Stomach (tissue), 9 donors: Measurements from ENCODE around the gene HNRNPF. TPM values are rescaled to one million over a fixed set of nuclear protein-coding genes. Genes with fewer than 3 reads are reported as not detected.

ENCODE experiments used
- DNase-seq, 2 donors: peaks; one replicate each; pipeline versions ENCODE4 v3.0.0 to v3.0.0-alpha.2; 2013 to 2019
- H3K27ac ChIP-seq, 5 donors: fragments of 200-600 bp in 4 of 5; sonication (generic) in 4 of 5; one replicate each; pipeline ENCODE4 v1.5.1; 2013 to 2019; ENCODE audit warnings: mild to moderate bottlenecking in 1 of 5, moderate library complexity in 1 of 5
- H3K27me3 ChIP-seq, 3 donors: fragments of 200-600 bp; sonication (generic); one replicate each; pipeline ENCODE4 v1.5.1; 2017 to 2019; ENCODE audit warnings: mixed run types in 1 of 3
- H3K36me3 ChIP-seq, 4 donors: fragments of 200-600 bp; sonication (generic); 1 replicate in 3 of 4; 2 replicates in 1 of 4; pipeline ENCODE4 v1.5.1; 2016 to 2019
- H3K4me1 ChIP-seq, 4 donors: fragments of 200-600 bp; sonication (generic); one replicate each; pipeline ENCODE4 v1.5.1; 2016 to 2019
- H3K4me3 ChIP-seq, 4 donors: fragments of 200-600 bp; sonication (generic) in 3 of 4; one replicate each; pipeline ENCODE4 v1.5.1; 2016 to 2019; ENCODE audit warnings: mild to moderate bottlenecking in 1 of 4
- H3K9me3 ChIP-seq, 4 donors: fragments of 200-600 bp; sonication (generic); one replicate each; pipeline ENCODE4 v1.5.1; 2016 to 2019
- EP300 ChIP-seq: sonication (generic); formaldehyde crosslinking; IDR thresholded peaks from one replicate; pipeline ENCODE4 v1.6.1; 2017; ENCODE audit warnings: antibody characterized with exemption
- POLR2A ChIP-seq, 4 donors: fragments of 450-650 bp; IDR thresholded peaks; one replicate each; pipeline ENCODE4 v1.6.1; 2016; ENCODE audit warnings: antibody characterized with exemption in 4 of 4, control low read depth in 2 of 4, mild to moderate bottlenecking in 1 of 4, moderate library complexity in 1 of 4
- POLR2AphosphoS5 ChIP-seq, 3 donors: sonication (generic); formaldehyde crosslinking; IDR thresholded peaks; one replicate each; pipeline ENCODE4 v1.6.1; 2016; ENCODE audit warnings: antibody characterized with exemption in 3 of 3
- WGBS, 5 donors: extraction: QIAGEN DNeasy Blood & Tissue Kit in 3 of 5; methylation state at CpG; one replicate each; pipeline versions ENCODE4 v1.1.5 to v1.1.7; 2013 to 2018; 5-methylcytosine and 5-hydroxymethylcytosine counted together
- intact Hi-C: fragments of 100-400 bp; cut with DNase I; formaldehyde crosslinking; loops from one replicate; pipeline ENCODE4 v1.15.1; 2023; ENCODE audit warnings: low total_unique reads
- polyA plus RNA-seq, 3 donors: library from polyadenylated mRNA; stranded (reverse); fragments of 200-250 nt; gene quantifications; one replicate each; pipeline ENCODE4 v1.2.3, GENCODE V29; 2013
- total RNA-seq, 5 donors: library from RNA; depleted of rRNA; stranded (reverse); fragments of >200 nt; gene quantifications; one replicate each; pipeline versions ENCODE4 v1.1.0 to v1.2.3, GENCODE V29; 2014 to 2016
- TF ChIP-seq, protein P1 (sequence below), 7 experiments: fragments of 450-650 bp in 4 of 7; fragments of 200-600 bp in 3 of 7; sonication (generic) in 3 of 7; IDR thresholded peaks; one replicate each; pipeline ENCODE4 v1.5.1; 2016 to 2019; ENCODE audit warnings: antibody characterized with exemption in 7 of 7, control low read depth in 2 of 7, mild to moderate bottlenecking in 1 of 7
- donor health status: healthy with polysubstance abuse.
- donor health status: Bipolar disorder and iron deficiency.
- donor health status: healthy.

The HNRNPF gene
- total and polyA plus RNA-seq, 8 donors, result 36.2 to 169 (median 87.3) TPM

DNA sequence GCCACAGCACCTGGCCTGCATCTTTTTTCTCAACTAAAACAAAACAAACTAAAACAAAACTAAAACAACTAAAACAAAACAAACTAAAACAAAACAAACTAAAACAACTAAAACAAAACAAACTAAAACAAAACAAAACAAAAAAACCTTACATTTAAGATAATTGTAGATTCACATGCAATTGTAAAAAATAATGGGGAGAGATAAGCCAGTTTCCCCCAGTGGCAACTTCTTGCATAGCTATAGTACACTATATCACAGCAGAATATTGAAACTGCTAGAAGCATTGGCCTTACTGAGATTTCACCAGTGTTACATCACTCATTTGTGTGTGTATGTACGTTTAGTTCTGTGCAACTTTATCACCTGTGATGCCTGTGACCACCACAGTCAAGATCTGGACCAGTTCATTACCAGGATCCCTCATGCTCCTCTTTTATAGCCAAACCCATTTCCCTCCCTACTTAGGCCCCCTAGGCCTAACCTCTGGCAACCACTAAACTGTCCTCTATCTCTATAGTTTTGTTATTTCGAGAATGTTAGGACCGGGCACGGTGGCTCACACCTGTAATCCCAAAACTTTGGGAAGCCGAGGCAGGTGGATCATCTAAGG, 28.3 kb downstream of the HNRNPF start:
- intact Hi-C loops, result no loop called here
- H3K27me3 ChIP-seq, result no peaks in the 10 kb centered on the region
- peaks cover 0 to 16% (median 13%) of the 10 kb centered on the region in 4 donors for H3K36me3 ChIP-seq
- H3K27ac ChIP-seq, result no peak overlapping the region
- H3K4me1 ChIP-seq, result peaks cover 7 to 32% (median 13%) of the 10 kb centered on the region in 4 donors
- 80 to 84% (median 80%) methylated on average over 5 of the region's 5 CpGs for WGBS, 5 donors
- DNase-seq, result no peak
- H3K4me3 ChIP-seq, result no peak overlapping the region
- no peaks in the 10 kb centered on the region for H3K9me3 ChIP-seq
- TF ChIP-seq, protein P1, sequence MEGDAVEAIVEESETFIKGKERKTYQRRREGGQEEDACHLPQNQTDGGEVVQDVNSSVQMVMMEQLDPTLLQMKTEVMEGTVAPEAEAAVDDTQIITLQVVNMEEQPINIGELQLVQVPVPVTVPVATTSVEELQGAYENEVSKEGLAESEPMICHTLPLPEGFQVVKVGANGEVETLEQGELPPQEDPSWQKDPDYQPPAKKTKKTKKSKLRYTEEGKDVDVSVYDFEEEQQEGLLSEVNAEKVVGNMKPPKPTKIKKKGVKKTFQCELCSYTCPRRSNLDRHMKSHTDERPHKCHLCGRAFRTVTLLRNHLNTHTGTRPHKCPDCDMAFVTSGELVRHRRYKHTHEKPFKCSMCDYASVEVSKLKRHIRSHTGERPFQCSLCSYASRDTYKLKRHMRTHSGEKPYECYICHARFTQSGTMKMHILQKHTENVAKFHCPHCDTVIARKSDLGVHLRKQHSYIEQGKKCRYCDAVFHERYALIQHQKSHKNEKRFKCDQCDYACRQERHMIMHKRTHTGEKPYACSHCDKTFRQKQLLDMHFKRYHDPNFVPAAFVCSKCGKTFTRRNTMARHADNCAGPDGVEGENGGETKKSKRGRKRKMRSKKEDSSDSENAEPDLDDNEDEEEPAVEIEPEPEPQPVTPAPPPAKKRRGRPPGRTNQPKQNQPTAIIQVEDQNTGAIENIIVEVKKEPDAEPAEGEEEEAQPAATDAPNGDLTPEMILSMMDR (IDR thresholded peaks at IDR 0.05), result peak in 1 of 7 experiments; percentile 12
- TF ChIP-seq POLR2AphosphoS5 (IDR thresholded peaks at IDR 0.05), result no peak

DNA sequence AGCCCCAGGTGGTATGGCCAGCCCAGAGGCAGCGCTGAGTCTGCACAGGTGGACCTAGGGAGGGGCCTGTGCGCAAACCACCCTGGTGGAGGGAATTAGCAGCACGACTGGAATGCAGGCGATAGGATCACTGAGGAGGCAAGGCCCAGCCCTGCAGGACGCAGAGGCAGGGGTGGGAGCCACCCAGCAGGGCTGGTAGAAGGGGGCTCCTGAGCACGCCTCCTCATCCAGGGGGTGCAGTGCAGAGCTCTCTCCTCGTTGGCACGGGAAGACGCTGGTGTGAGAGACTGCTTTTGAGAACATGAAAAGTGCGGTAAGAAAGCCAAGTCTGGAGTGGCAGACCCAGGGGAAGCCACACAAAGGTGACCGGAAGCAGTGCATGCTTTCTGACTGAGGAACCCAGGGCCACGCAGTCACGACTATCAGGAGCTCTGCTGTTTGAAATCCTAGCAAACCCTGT, 31.5 kb downstream of the HNRNPF start:
- H3K27me3 ChIP-seq, result no peaks in the 10 kb centered on the region
- TF ChIP-seq, protein P1 (IDR thresholded peaks at IDR 0.05), result peak in 2 of 7 experiments; percentile 16 to 18
- no peak for TF ChIP-seq EP300
- intact Hi-C loops, result no loop called here
- DNase-seq, result peak; percentile 48 to 88
- peaks cover 0 to 10% (median 2%) of the 10 kb centered on the region in 4 donors for H3K4me1 ChIP-seq
- H3K9me3 ChIP-seq, result no peaks in the 10 kb centered on the region
- H3K4me3 ChIP-seq, result no peak overlapping the region
- H3K27ac ChIP-seq, result no peak overlapping the region
- 37 to 50% (median 49%) methylated on average over 11 to 13 of the region's 13 CpGs for WGBS, 5 donors
- no peaks in the 10 kb centered on the region for H3K36me3 ChIP-seq

DNA sequence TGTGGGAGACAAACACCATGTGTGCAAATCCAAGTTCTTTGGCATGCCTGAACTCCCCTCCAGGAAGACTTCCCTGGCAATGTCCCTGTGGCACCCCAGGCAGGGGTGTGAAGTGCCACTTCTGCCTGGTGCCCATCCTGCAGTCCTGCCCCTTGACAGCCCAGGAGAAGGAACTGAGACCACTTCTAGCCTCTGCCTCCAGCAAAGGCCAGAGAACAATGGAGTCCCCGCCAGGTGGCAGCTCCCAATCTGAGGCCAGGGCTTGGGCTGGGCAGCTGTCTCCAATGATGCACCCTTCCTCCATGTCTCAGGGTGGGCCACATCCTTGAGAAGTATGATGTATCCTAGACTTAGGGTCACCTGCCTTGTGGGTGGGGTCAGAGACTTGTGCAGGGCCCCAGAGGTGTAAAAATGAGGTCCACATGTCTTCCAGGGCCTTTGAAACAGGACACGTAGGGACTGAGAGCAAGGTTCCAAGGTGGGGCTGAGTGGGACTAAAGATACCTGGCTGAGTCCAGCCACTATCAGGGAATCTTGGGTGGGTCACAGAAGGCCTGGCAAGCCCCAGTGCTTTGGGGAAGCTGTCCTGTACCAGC, 32.1 kb downstream of the HNRNPF start:
- H3K27me3 ChIP-seq, result no peaks in the 10 kb centered on the region
- TF ChIP-seq, protein P1 (IDR thresholded peaks at IDR 0.05), result no peak
- TF ChIP-seq POLR2AphosphoS5 (IDR thresholded peaks at IDR 0.05), result no peak
- no peak for TF ChIP-seq POLR2A (IDR thresholded peaks at IDR 0.05)
- TF ChIP-seq EP300, result no peak
- H3K4me3 ChIP-seq, result no peak overlapping the region
- peaks cover 0 to 10% (median 2%) of the 10 kb centered on the region in 4 donors for H3K4me1 ChIP-seq
- no peak for DNase-seq
- H3K9me3 ChIP-seq, result no peaks in the 10 kb centered on the region
- intact Hi-C loops, result no loop called here
- H3K27ac ChIP-seq, result no peak overlapping the region
- H3K36me3 ChIP-seq, result no peaks in the 10 kb centered on the region
- WGBS, 5 donors, result 0 to 86% (median 72%) methylated on average over 1 to 2 of the region's 2 CpGs

DNA sequence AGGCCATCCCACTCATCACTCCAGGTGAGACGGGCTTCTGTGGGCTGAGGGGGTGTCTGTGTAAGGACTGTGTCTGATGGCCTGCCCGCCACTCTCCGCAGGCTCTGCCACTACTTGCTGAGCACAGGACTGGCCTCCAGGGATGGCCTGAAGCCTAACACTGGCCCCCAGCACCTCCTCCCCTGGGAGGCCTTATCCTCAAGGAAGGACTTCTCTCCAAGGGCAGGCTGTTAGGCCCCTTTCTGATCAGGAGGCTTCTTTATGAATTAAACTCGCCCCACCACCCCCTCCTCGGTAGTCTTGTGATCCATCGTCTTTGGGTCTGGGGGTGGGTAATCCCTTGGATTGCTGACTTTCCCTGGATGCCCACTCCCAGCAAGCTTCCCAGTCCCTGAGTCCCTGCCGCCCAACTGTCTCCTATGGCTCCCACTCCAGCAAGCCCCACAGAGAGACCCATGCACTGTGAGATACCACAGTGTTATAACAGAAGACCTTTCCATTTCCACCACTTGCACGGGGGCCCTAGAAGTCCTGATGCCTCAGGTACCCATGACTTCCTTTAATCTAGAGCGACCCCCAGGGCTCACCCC, 32.8 kb downstream of the HNRNPF start:
- peaks cover 0 to 14% (median 4%) of the 10 kb centered on the region in 4 donors for H3K4me1 ChIP-seq
- intact Hi-C loops, result no loop called here
- no peaks in the 10 kb centered on the region for H3K9me3 ChIP-seq
- TF ChIP-seq, protein P1 (IDR thresholded peaks at IDR 0.05), result no peak
- TF ChIP-seq POLR2A (IDR thresholded peaks at IDR 0.05), result no peak
- no peak for TF ChIP-seq POLR2AphosphoS5 (IDR thresholded peaks at IDR 0.05)
- 90 to 95% (median 91%) methylated on average over 6 to 9 of the region's 9 CpGs for WGBS, 5 donors
- H3K36me3 ChIP-seq, result no peaks in the 10 kb centered on the region
- H3K4me3 ChIP-seq, result no peak overlapping the region
- no peak overlapping the region for H3K27ac ChIP-seq
- DNase-seq, result no peak
- no peaks in the 10 kb centered on the region for H3K27me3 ChIP-seq
